Right lobe of liver (tissue), 6 donors: ENCODE results near the gene EPGN. TPM values are rescaled to one million over a fixed set of nuclear protein-coding genes. Genes with fewer than 3 reads are reported as not detected.

Source experiments
- ATAC-seq, 4 donors: fragments of 200-7000 bp; cut with Tn5 transposase; one replicate each; pipeline ENCODE4 v1.9.1; 2020; ENCODE audit warnings: mild to moderate bottlenecking in 4 of 4, moderate library complexity in 4 of 4
- DNase-seq, 3 donors: peaks; one replicate each; pipeline ENCODE4 v3.0.0-alpha.2; 2020
- H3K27ac ChIP-seq, 3 donors: fragments of 200-600 bp; one replicate each; pipeline ENCODE4 v1.8.0; 2022
- H3K27me3 ChIP-seq, 2 donors: fragments of 200-600 bp; one replicate each; pipeline ENCODE4 v1.8.0; 2022
- H3K36me3 ChIP-seq, 4 donors: fragments of 200-600 bp; sonication (generic) in 1 of 4; one replicate each; pipeline versions ENCODE4 v1.5.1 to v1.8.0; 2017 to 2022; ENCODE audit warnings: control low read depth in 1 of 4
- H3K4me1 ChIP-seq, 4 donors: fragments of 200-600 bp; sonication (generic) in 1 of 4; one replicate each; pipeline versions ENCODE4 v1.5.1 to v1.8.0; 2017 to 2022; ENCODE audit warnings: control low read depth in 1 of 4
- H3K4me3 ChIP-seq, 3 donors: fragments of 200-600 bp; one replicate each; pipeline ENCODE4 v1.8.0; 2022
- H3K9me3 ChIP-seq, 4 donors: fragments of 200-600 bp; sonication (generic) in 1 of 4; one replicate each; pipeline versions ENCODE4 v1.5.1 to v1.8.0; 2017 to 2022; ENCODE audit warnings: control low read depth in 1 of 4
- POLR2A ChIP-seq: fragments of 450-650 bp; IDR thresholded peaks from one replicate; pipeline ENCODE4 v1.6.1; 2017; ENCODE audit warnings: antibody characterized with exemption, mild to moderate bottlenecking
- WGBS: methylation state at CpG from one replicate; pipeline ENCODE4 v1.1.6; 2018; ENCODE audit warnings: low coverage, low lambda C conversion rate; ENCODE audit not compliant: insufficient coverage; ENCODE audit errors: missing lambda C conversion rate; 5-methylcytosine and 5-hydroxymethylcytosine counted together
- intact Hi-C, 2 donors: fragments of 100-400 bp; cut with DNase I; formaldehyde crosslinking; loops; one replicate each; pipeline versions ENCODE4 v1.11.2 to v1.14.1; 2022
- total RNA-seq, 6 experiments: library from RNA; depleted of rRNA in 2 of 6; stranded (reverse); fragments of >200 nt in 2 of 6; fragmentation: NEBNext Ultra II Directional in 3 of 6; extraction: Animal tissue kit (Norgen Biotek cat#: 25700) in 3 of 6; gene quantifications; one replicate each; pipeline versions ENCODE4 v1.1.0 to v1.2.4, GENCODE V29; 2016 to 2023
- TF ChIP-seq, protein P1 (sequence below), 4 donors: fragments of 200-600 bp in 3 of 4; fragments of 450-650 bp in 1 of 4; IDR thresholded peaks; one replicate each; pipeline versions ENCODE4 v1.5.1 to v1.8.0; 2016 to 2022; ENCODE audit warnings: antibody characterized with exemption in 4 of 4, mild to moderate bottlenecking in 2 of 4
- donor health status: DM: no; HTN: yes; CAD: no.
- donor health status: DM: no; HTN: no; CAD: no.
- donor health status: DM: no; HTN: no; CAD: no.
- donor health status: DM: no; HTN: yes; CAD: no.
- donor health status: DM: no; HTN: yes; CAD: no.

The EPGN gene
- total RNA-seq, 6 experiments from 2014 or later, result not detected

DNA sequence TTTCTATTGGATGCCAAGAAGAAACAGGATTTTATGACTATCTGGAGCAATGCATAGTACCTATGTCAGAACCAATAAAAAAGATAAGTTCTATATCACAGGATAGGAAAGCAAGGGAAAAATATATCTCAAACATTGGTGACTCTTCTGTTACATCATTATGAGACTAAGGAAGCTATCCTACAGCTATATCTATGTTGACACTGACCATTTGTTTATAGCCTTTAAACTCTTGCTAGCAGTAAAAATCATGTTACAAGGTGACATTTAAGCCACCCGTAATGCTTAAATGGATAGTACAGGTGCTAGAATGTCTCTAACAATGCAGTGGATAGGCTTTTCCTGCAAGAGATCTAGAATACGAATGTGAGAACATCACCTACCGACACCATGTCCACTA, 28.6 kb upstream of the EPGN start:
- no peak for DNase-seq
- Histone ChIP-seq H3K27ac (no peak overlapping the region), H3K4me3 (no peak overlapping the region), H3K27me3 (no peaks in the 10 kb centered on the region), H3K4me1 (no peaks in the 10 kb centered on the region), H3K9me3 (no peaks in the 10 kb centered on the region), H3K36me3 (no peaks in the 10 kb centered on the region)
- no peak for TF ChIP-seq POLR2A
- TF ChIP-seq, protein P1, sequence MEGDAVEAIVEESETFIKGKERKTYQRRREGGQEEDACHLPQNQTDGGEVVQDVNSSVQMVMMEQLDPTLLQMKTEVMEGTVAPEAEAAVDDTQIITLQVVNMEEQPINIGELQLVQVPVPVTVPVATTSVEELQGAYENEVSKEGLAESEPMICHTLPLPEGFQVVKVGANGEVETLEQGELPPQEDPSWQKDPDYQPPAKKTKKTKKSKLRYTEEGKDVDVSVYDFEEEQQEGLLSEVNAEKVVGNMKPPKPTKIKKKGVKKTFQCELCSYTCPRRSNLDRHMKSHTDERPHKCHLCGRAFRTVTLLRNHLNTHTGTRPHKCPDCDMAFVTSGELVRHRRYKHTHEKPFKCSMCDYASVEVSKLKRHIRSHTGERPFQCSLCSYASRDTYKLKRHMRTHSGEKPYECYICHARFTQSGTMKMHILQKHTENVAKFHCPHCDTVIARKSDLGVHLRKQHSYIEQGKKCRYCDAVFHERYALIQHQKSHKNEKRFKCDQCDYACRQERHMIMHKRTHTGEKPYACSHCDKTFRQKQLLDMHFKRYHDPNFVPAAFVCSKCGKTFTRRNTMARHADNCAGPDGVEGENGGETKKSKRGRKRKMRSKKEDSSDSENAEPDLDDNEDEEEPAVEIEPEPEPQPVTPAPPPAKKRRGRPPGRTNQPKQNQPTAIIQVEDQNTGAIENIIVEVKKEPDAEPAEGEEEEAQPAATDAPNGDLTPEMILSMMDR (IDR thresholded peaks at IDR 0.05), result no peak
- intact Hi-C loops, result no loop called here
- ATAC-seq, result no peak
- 100% methylated on average over 3 of the region's 3 CpGs for WGBS

DNA sequence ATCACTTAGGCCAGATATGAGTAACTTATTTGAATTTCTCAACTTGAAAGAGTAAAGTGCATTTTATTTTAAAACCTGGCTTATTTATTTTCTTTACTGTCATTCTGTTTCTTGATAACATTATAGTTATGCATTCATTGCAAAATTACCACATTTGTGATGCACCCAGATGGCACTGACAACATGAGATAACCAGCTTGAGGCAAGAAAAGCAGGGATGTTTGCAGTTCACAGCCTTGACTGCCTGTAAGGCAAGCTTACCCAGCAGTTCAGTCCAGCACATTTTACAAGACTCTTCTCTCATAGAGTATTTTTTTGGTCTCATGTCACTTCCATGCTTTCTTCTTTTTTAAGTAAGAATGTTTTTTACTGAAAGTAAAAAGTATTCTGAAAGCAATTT, 25.3 kb upstream of the EPGN start:
- Histone ChIP-seq H3K27ac (no peak overlapping the region), H3K9me3 (no peaks in the 10 kb centered on the region), H3K27me3 (no peaks in the 10 kb centered on the region), H3K4me3 (no peak overlapping the region), H3K4me1 (no peaks in the 10 kb centered on the region), H3K36me3 (no peaks in the 10 kb centered on the region)
- DNase-seq (no peak), ATAC-seq (no peak)
- TF ChIP-seq POLR2A, result no peak
- TF ChIP-seq, protein P1 (IDR thresholded peaks at IDR 0.05), result no peak
- intact Hi-C loops, result no loop called here

DNA sequence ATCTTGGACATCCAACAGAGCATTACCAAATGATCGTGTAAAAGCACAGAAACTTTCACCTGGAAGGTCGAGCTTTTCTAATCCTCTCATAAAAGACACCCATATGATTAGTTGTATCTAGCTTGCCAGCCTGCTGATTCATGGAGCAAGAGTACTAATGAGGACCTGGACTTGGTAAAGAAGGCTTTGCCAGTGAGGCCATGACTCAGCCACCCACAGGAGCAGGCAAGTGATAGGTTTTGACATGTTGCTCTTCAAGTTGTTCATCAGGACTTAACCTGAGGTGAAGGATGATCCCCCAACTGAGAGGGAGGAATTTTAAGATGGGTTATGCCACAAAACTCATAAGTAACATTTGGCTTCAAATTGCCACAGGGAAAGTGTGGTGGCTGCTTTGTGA, 24.7 kb upstream of the EPGN start:
- no peaks in the 10 kb centered on the region for H3K9me3 ChIP-seq
- 95% methylated on average over 2 of the region's 2 CpGs for WGBS
- no peak overlapping the region for H3K4me3 ChIP-seq
- H3K27me3 ChIP-seq, result no peaks in the 10 kb centered on the region
- TF ChIP-seq, protein P1 (IDR thresholded peaks at IDR 0.05), result no peak
- TF ChIP-seq POLR2A, result no peak
- no peaks in the 10 kb centered on the region for H3K4me1 ChIP-seq
- ATAC-seq, result peak in 1 of 4 donors; percentile 74
- no peaks in the 10 kb centered on the region for H3K36me3 ChIP-seq
- DNase-seq, result peak in 1 of 3 donors; percentile 19
- intact Hi-C loops, result no loop called here
- H3K27ac ChIP-seq, result no peak overlapping the region

DNA sequence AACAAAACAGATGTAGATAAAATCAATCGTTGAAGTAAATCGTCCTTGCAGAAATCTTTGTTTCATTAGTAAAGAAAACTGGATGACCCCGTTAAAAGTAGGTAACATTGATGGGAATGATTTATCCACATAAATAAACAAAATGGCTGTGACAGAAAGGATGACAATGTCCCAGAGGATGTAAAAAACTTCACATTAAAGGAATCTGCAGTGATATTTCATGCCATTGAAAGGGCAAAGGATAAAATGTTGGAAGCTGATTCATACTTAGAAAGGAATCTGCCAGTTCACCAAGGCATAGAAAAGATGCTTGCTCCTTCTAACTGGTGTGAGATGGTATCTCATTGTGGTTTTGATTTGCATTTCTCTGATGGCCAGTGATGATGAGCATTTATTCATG, 24.2 kb upstream of the EPGN start:
- Histone ChIP-seq H3K4me1 (no peaks in the 10 kb centered on the region), H3K4me3 (no peak overlapping the region), H3K27ac (no peak overlapping the region), H3K27me3 (no peaks in the 10 kb centered on the region), H3K9me3 (no peaks in the 10 kb centered on the region), H3K36me3 (no peaks in the 10 kb centered on the region)
- WGBS, result 39% methylated on average over 3 of the region's 3 CpGs
- ATAC-seq (no peak), DNase-seq (no peak)
- no peak for TF ChIP-seq POLR2A
- TF ChIP-seq, protein P1 (IDR thresholded peaks at IDR 0.05), result no peak
- intact Hi-C loops, result no loop called here

DNA sequence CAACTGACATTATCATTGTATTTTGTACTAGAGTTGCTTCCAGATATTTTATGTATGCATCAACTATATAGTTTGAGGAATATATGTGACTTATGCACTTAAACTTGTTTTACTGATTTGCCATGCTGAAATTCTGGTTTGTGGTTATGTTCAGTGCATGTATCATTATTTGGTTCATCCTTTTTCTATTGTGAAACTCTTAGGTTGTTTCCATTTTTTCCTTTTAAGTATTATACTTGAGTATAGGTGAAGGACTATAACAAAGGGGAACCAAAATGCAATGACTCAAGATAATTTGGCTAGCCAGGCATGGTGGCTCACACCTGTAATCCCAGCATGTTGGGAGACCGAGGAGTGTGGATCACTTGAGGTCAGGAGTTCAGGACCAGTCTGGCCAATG, 21.1 kb upstream of the EPGN start:
- Histone ChIP-seq H3K27ac (no peak overlapping the region), H3K36me3 (no peaks in the 10 kb centered on the region), H3K9me3 (no peaks in the 10 kb centered on the region), H3K4me3 (no peak overlapping the region), H3K4me1 (no peaks in the 10 kb centered on the region), H3K27me3 (no peaks in the 10 kb centered on the region)
- intact Hi-C loops, result no loop called here
- DNase-seq, result no peak
- no peak for ATAC-seq
- TF ChIP-seq POLR2A, result no peak
- TF ChIP-seq, protein P1 (IDR thresholded peaks at IDR 0.05), result no peak
- 100% methylated on average over 1 of the region's 1 CpG for WGBS
